GM18861 (cell line): ENCODE measurements around the gene SMAP1.
A peak's percentile ranks its signal among the peaks of the same experiment; 100 is the strongest.

Experiments used
- ATAC-seq: cut with Tn5 transposase; IDR thresholded peaks from one replicate; pipeline ENCODE4 v1.9.1; 2021; ENCODE audit not compliant: unreplicated experiment

The SMAP1 gene

DNA sequence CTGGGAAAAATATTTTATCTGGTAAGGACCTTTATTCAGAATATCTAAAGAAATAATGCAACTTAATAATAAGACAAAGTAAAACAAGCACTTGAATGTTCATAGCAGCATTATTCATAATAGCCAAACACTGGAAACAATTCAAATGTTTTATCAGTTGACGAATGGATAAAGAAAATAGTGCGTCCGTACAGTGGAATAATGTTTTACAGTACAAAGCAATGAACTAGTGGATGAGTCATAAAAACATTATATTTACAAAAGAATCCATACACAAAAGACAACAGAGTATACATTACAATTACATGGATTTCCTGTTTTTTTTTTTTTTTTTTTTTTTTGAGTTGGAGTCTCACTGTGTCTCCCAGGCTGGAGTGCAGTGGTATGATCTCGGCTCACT lies 12.7 kb downstream of the SMAP1 start:
- ATAC-seq = no peak

DNA sequence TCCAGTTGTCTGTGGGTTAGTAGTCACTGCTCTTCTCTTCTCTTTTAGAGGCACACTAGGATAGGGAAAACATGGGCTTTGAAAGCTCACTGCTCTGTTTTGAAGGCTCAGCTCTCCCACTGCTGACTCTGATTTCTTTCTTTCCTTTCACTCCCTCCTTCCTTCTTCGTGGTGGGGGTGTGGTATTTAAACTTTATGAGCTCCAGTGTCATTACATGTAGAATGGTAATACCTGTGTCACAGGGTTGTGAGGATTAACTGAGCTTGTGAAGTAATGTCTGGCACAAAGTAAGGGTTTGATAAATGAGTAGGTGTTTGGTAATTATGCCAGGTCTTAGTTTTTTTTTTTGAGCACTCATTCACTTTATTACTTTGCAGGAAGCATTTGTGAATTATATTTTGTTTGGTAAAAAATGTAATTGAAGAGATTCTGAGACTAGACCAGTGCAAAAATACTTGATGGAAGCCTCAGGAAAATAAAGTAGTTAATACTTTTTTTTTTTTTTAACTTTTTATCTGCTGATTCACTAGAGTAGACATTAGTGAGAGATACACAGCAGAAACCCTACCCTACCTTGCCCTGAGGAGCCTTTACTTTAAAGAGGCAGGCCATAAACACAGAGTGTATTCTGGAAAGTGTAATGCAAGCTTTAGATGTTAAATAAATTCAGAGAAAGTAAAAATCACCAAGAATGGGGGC lies 17.3 kb downstream of the SMAP1 start:
- no peak for ATAC-seq

- ATAC-seq = no peak
Observed at GRCh38 chr6:70685494-70686180, 18.0 kb downstream of the SMAP1 start.

GRCh38 chr6:70686548-70687133 lies 19.0 kb downstream of the SMAP1 start:
- peak; percentile 63 for ATAC-seq

DNA sequence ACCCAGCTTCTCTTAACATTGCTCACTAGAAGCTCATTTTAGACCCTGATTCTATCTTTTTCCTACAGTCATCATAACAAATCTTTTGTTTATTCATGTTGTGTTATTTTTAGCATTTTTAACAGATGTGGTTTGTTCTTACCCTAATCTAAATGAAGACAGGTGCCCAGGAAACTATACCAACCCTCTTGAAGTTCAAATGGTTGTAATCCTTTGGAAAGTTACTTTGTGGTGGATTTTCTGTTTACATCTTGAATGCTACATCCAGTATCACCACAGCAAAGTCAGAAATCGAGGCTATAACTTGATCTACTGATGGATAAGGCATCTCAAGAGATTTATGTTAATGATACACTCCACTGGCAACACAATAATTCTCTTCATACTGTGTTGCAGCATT lies 26.2 kb downstream of the SMAP1 start:
- ATAC-seq = no peak

GRCh38 chr6:70694371-70694770 lies 26.7 kb downstream of the SMAP1 start:
- ATAC-seq = no peak

- ATAC-seq = no peak
Observed at GRCh38 chr6:70700922-70701876, 33.5 kb downstream of the SMAP1 start.

- no peak for ATAC-seq
Observed at GRCh38 chr6:70705772-70706171, 38.1 kb downstream of the SMAP1 start.

DNA sequence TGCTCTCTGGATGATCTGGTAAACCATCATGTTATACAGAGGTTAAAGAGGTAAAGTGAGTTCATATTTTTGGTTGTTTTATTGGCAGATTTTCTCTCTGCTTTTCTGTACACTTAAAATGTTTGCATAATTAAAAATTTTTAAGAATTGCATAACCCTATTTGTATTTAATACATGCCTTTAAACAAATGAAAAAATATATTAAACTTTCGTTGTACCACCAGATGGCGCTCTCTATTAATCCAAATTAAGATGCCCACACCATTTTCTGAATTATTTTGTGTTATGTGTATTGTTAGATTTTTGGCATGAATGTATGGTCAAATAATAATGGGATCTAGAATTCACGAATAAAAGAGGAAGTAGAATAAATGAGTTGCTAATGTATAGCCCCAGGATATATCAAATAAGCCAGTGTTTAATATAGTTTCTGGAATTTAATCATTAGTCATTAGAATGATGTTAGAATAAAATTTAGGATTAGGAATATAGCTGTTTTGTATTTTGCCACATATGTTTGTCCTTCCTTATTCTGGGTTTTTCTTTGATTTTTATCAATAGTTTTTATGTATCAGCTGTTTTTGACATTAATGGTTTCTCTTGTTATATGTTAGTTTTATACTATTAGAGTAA lies 38.9 kb downstream of the SMAP1 start:
- ATAC-seq = no peak

DNA sequence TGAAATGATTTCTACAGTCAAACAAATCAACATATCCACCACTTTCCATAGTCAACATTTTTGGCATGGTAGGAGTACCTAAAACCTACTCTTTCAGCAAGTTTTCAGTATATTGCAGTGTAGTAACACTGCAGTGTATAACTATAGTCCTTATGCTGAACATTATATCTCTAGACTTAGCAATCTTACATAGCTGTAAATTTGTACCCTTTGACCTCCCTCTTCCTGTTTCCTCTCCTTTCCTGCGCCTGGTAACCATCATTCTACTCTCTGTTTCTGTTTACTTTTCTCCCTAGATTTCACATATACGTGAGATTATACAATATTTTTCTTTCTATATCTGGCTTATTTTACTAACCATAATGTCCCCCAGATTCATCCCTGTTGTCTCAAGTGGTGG lies 40.2 kb downstream of the SMAP1 start:
- no peak for ATAC-seq

DNA sequence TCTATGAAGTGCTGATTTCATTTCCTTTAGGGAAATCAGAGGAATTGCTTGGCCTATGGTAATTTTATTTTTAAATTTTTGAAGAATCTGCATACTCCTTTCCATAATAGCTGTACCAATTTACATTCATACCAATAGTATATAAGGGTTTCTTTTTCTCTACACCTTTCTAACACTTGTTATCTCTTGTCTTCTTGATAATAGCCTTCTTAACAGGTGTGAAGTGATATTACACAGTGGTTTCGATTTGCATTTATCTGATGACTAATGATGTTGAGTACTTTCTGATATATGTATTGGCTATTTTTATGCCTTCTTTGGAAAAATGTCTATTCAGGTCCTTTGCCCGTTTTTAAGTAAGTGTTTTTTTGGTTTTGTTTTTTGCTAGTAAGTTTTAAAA lies 40.8 kb downstream of the SMAP1 start:
- no peak for ATAC-seq

- no peak for ATAC-seq
Observed at GRCh38 chr6:70709826-70710225, 42.1 kb downstream of the SMAP1 start.

DNA sequence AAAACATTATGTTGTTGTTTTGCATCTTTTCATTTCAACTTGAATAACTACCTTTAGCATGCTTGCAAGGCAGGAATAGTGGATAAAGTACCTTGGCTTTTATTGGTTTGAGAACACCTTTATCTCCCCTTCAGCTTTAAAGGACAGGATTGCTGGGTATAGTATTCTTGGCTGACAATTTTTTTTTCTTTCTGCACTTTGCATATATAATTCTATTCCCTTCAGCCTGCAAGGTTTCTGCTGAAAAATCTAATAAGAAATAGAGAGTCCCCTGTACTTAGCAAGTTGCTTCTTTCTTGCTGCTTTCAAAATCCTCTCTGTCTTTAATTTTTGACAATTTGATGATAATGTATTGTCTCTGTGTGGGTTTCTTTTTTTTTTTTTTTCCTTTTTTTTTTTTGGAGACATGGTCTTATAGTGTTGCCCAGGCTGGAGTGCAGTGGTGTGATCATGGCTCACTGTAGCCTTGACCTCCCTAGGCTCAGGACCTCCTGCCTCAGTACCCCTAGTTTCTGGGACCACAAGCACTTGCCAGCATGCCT lies 47.1 kb downstream of the SMAP1 start:
- no peak for ATAC-seq

- no peak for ATAC-seq
Observed at GRCh38 chr6:70717038-70717801, 49.5 kb downstream of the SMAP1 start.

DNA sequence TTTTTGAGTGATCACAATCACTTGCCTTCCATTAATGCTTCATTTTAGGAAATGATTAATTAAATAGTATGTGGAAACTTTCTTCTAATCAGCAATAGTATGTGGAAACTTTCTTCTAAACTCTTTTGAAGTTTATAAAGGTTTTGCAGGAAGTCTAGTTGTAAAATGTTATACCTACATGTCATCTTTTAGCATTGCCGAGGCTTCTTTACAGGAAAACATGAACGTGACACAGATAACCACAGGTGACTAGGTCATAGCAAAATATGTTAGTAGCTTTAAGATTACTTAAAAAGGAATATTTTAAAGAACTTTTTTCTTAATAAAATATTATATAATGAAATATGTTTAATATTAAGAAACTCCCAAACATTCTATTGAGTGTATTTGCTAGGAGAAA lies 56.8 kb downstream of the SMAP1 start:
- ATAC-seq = no peak

- ATAC-seq = no peak
Observed at GRCh38 chr6:70725817-70726415, 58.2 kb downstream of the SMAP1 start.

GRCh38 chr6:70734381-70734780 lies 66.7 kb downstream of the SMAP1 start:
- no peak for ATAC-seq

DNA sequence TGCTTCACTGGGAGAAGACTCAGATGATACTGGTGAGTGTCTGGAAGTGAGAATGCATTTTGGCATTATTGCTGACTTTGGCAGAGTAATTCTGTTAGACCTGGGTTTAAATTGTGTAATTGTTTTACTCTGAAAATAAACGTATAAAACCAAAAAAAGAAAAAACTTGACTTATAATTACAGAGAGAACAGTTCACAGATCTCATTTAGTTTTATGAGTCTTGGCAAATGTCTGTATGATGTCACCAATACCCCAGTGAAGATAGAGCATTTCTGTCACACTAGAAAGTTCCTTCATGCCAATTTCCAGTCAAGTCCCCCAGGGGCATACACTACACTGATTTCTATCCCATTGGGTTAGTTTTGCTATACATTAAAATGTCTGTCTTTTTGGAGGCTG lies 67.3 kb downstream of the SMAP1 start:
- ATAC-seq = no peak

DNA sequence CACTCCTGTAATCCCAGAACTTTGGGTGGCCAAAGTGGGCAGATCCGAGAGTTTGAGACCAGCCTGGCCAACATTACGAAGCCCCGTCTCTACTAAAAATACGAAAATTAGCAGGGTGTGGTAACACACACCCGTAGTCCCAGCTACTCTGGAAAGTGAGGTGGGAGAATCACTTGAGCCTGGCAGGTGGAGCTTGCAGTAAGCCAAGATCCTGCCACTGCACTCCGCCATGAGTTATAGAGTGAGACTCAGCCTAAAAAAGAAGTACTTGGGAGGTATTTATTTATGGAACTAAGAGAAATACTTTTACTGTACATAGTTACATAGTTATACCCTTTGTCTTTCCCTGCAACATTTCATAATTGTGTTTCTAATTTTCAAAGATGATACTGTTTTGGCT lies 67.8 kb downstream of the SMAP1 start:
- no peak for ATAC-seq
